ENCODE data around the gene TBC1D22A. TPM values are rescaled to one million over a fixed set of nuclear protein-coding genes. Genes with fewer than 3 reads are reported as not detected.

TBC1D22A gene
- polyA plus RNA-seq, 1 donor (not counting 4 experiments of a cell fraction or from before 2014, with no cell fraction given), result 20.9 TPM

- Histone ChIP-seq H3K9ac (ENCODE audit: control insufficient read depth, extremely low read depth, insufficient read depth, low read length) (no peak overlapping the region), H3K4me1 (ENCODE audit: control insufficient read depth, extremely low read depth, insufficient read depth, low read length) (no peaks in the 10 kb centered on the region), H3K27ac (ENCODE audit: control insufficient read depth, insufficient read depth, low read length) (no peak overlapping the region), H2AFZ (ENCODE audit: control insufficient read depth, low read length) (no peak overlapping the region), H3K4me2 (ENCODE audit: control insufficient read depth, extremely low read depth, insufficient read depth, low read depth, low read length) (no peak overlapping the region), H3K36me3 (ENCODE audit: control insufficient read depth in 2 of 2, extremely low read depth in 1 of 2, insufficient read depth in 2 of 2, low read length in 2 of 2) (peaks cover 3% of the 10 kb centered on the region in 2 experiments), H3K9me1 (ENCODE audit: control insufficient read depth, extremely low read depth, insufficient read depth, low read length) (no peaks in the 10 kb centered on the region), H3K27me3 (ENCODE audit: control insufficient read depth, extremely low read depth, insufficient read depth, low read length) (no peaks in the 10 kb centered on the region), H3K9me3 (ENCODE audit: control insufficient read depth, low read depth, low read length) (peaks cover 3% of the 10 kb centered on the region), H4K20me1 (ENCODE audit: control insufficient read depth, extremely low read depth, insufficient read depth, low read length) (no peaks in the 10 kb centered on the region), H3K79me2 (ENCODE audit: control insufficient read depth, insufficient read depth, low read length) (peaks cover 5% of the 10 kb centered on the region), H3K4me3 (ENCODE audit: control insufficient read depth in 2 of 3, extremely low read depth in 1 of 3, insufficient read depth in 2 of 3, low read depth in 1 of 3, low read length in 3 of 3) (no peak overlapping the region)
- FAIRE-seq (no peak), DNase-seq (ENCODE audit: low read depth, low spot score) (no peak)
- dilution Hi-C loops (cut with MboI; ENCODE audit: extremely low pct_ligation_motif_present, low sequenced_read_pairs), result no loop called here
- no peak for TF ChIP-seq CTCF (optimal IDR thresholded peaks at IDR 0.05 in 1 of 3, IDR thresholded peaks at IDR 0.05 in 1 of 3, conservative IDR thresholded peaks at IDR 0.05 in 1 of 3; ENCODE audit: extremely low read depth in 1 of 3, insufficient read depth in 2 of 3, low read length in 3 of 3)
- no peak for TF ChIP-seq EZH2 (IDR thresholded peaks at IDR 0.05; ENCODE audit: low read length)
Observed at GRCh38 chr22:47071807-47072641, 309.6 kb downstream of the TBC1D22A start.

GRCh38 chr22:47072642-47072967, 310.2 kb downstream of the TBC1D22A start:
- Histone ChIP-seq H3K9ac (ENCODE audit: control insufficient read depth, extremely low read depth, insufficient read depth, low read length) (no peak overlapping the region), H3K9me1 (ENCODE audit: control insufficient read depth, extremely low read depth, insufficient read depth, low read length) (no peaks in the 10 kb centered on the region), H3K9me3 (ENCODE audit: control insufficient read depth, low read depth, low read length) (peaks cover 3% of the 10 kb centered on the region), H3K4me1 (ENCODE audit: control insufficient read depth, extremely low read depth, insufficient read depth, low read length) (no peaks in the 10 kb centered on the region), H3K4me3 (ENCODE audit: control insufficient read depth in 2 of 3, extremely low read depth in 1 of 3, insufficient read depth in 2 of 3, low read depth in 1 of 3, low read length in 3 of 3) (no peak overlapping the region), H3K4me2 (ENCODE audit: control insufficient read depth, extremely low read depth, insufficient read depth, low read depth, low read length) (no peak overlapping the region), H2AFZ (ENCODE audit: control insufficient read depth, low read length) (no peak overlapping the region), H3K36me3 (ENCODE audit: control insufficient read depth in 2 of 2, extremely low read depth in 1 of 2, insufficient read depth in 2 of 2, low read length in 2 of 2) (peaks cover 3% of the 10 kb centered on the region in 2 experiments), H3K27ac (ENCODE audit: control insufficient read depth, insufficient read depth, low read length) (no peak overlapping the region), H3K79me2 (ENCODE audit: control insufficient read depth, insufficient read depth, low read length) (peaks cover 5% of the 10 kb centered on the region), H3K27me3 (ENCODE audit: control insufficient read depth, extremely low read depth, insufficient read depth, low read length) (no peaks in the 10 kb centered on the region), H4K20me1 (ENCODE audit: control insufficient read depth, extremely low read depth, insufficient read depth, low read length) (no peaks in the 10 kb centered on the region)
- no peak for TF ChIP-seq CTCF (optimal IDR thresholded peaks at IDR 0.05 in 1 of 3, IDR thresholded peaks at IDR 0.05 in 1 of 3, conservative IDR thresholded peaks at IDR 0.05 in 1 of 3; ENCODE audit: extremely low read depth in 1 of 3, insufficient read depth in 2 of 3, low read length in 3 of 3)
- dilution Hi-C loops (cut with MboI; ENCODE audit: extremely low pct_ligation_motif_present, low sequenced_read_pairs), result no loop called here
- FAIRE-seq (no peak), DNase-seq (ENCODE audit: low read depth, low spot score) (no peak)

Data from keratinocyte (primary cell).